Stimulated activated CD8-positive, alpha-beta memory T cell treated with anti-CD3 and anti-CD28 coated beads, Interleukin-4, amount 100 ng/mL, for 1 hour (primary cell): ENCODE measurements around the gene PPIE.
A peak's percentile ranks its signal among the peaks of the same experiment; 100 is the strongest.

Experiments
- DNase-seq, 2 donors: peaks; one replicate each; pipeline ENCODE4 v3.0.0-alpha.2; 2020; ENCODE audit warnings: low read depth in 2 of 2, low spot score in 1 of 2

Gene PPIE

DNA sequence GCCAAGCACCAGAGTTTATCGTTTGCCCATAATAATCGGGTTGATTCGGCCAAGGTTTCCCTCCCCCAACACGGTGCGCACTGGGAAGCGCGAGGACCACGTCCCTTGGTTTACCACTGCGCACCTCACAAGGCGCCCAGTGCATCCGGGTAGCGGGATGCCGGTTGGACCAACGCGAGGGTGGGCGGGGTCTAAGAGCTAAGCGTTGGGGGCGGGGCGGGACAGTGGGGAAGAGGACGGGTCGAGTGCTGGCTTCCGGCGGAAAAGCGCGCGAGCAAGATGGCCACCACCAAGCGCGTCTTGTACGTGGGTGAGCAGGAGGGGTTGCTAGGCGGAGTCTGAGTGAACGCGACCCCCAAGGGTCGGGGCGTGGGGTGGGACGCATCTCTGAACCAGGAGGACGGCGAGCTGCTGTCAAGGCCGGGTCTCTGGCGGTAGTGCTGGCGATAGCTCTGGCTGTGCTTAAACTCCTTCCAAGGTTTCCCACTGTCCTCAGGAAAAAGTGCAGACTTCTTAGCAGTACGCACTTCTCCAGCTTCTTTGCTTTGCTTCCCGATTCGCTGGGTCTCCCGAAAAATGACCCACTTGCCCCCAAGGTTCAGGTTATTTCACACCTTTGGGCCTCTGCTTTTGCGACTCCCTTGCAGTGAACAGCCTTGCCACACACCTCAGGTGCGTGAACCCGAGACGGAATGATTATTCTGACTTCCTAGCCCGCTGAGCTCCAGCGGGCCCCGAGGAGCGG lies at the start of gene PPIE:
Gene PPIE, plus strand, starts transcription at position 261 of the 745 bp plus-strand sequence. Its CDS starts 19 bp downstream, at position 280.
- peak; percentile 89 to 92 for DNase-seq

DNA sequence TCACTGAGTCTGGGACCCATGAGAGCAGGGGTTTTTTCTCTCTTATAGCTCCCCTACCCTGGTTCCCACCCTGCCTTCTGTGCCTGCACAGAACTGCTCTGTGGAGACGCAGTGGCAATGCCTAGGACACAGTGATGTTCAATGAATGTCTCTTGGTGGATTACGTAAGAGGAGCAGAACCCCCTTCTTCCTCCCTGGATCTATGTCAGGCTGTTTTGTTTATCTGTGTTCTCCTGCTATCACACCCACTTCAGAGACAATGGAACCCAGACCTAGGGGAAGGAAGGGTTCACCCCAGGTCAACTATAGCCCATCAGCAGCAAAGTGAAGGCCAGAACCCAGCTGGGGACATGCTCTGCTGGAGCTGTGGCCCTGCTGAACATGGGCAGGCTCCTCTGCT lies 49.5 kb upstream of the PPIE start:
- no peak for DNase-seq

- no peak for DNase-seq
These were observed 49.0 kb upstream of the PPIE start for GRCh38 chr1:39689635-39690034.

DNA sequence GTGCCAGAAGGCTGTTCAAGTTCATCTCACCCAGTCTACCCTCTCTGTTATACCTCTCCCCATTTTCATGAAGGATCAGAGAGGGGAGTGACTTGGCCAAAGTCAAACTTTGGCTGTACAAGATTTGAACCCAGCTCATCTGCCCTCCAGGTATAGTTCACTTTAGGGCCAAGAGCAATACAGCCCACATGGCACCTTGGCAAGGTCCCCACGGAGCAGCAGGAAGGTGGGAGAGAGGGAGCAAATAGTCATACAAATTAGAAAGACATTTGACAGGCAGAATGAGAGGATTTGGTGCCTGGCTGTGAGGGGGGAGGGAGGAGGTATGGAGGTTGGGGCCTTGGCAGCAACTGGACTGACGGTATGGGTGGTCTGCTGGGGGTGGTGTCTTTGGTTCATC lies 48.5 kb upstream of the PPIE start:
- no peak for DNase-seq

GRCh38 chr1:39690794-39691382 lies 47.8 kb upstream of the PPIE start:
- no peak for DNase-seq

- DNase-seq: peak; percentile 61 to 86
These were observed 47.1 kb upstream of the PPIE start, which contains the start of gene HPCAL4 for GRCh38 chr1:39691383-39692151. Gene HPCAL4 (minus strand): TSS chr1:39691433. CDS start chr1:39684603, 6,830 bp downstream.

DNA sequence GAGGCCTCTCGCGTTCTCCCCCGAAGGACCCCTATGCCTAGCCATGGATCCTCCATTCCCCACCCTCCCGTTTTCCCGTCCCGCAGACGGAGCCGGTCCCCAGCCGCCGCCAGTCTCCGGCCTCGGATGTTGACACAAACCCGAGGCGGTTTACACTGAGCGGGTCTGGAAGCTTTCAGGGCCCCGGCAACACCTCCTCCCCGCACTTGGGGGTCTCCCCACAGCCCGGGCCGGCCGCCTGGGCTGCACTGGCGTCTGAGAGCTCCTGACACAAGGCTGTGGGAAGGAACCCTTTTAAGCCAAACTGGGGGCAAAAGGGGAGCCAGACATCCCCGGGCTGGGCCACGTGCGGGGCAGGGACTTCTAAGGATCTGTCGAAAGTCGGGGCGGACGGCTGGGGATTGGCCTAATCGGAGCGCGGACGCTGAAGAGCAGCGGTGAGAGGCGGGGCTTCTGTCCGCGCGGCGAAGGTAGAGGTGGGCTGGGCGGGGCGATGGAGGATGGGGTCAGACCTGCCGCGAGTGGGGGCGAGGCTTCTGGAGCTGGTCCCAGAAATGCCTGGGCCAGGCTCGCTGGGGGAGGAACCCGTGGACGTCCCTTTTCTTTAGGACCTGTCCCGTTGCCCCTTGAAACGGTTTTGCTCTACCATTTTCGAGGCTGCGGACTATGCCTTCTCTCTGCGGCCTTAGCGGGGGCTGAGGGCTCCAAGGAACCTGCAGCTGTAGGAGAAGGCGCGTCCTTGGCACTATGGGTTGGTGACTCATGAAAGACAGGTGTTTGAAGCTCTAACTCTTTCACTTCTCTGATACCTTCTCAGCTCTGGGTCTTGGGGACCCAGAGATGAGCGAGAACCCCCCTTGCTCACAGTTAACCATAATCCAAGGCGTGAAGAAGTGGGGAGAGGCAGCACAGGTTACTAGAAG lies 46.3 kb upstream of the PPIE start:
- no peak for DNase-seq

DNA sequence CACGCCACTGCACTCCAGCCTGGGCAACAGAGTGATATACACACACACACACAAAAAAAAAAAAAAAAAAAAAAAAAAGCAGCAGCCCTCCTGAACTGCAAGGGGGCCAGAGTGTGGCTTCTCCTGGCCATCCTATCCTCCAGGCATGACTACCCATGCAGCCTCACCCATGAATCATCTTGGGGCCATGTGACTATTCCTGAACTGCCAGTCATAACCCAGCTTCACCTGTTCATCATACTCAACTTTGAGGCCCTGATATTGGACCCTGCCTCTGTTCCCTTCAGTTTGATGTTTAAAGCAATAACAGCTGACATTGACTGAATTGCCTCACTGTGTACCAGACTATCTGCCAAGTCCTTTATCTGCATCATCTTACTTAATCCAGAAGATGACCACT lies 44.7 kb upstream of the PPIE start:
- no peak for DNase-seq

GRCh38 chr1:39695016-39695415 lies 43.7 kb upstream of the PPIE start:
- DNase-seq: no peak

DNA sequence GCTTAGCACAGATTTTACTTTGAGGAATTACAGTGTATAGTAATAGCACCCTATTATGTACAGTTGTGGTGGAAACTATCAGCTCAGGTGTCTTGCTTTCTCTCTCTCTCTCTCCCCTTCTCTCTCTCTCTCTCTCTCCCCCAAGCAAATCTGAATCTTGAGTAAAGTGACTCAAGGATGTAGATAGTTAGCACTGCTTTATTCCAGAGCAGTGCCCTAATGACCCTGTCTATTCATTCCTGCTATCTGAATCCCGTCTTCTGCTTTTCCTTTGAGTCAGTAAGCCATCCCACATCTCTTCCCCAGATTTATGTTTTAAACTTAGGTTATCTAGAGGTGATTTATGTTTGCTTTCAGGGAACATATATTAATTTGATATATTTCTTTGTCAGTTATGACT lies 42.2 kb upstream of the PPIE start:
- DNase-seq: no peak

DNA sequence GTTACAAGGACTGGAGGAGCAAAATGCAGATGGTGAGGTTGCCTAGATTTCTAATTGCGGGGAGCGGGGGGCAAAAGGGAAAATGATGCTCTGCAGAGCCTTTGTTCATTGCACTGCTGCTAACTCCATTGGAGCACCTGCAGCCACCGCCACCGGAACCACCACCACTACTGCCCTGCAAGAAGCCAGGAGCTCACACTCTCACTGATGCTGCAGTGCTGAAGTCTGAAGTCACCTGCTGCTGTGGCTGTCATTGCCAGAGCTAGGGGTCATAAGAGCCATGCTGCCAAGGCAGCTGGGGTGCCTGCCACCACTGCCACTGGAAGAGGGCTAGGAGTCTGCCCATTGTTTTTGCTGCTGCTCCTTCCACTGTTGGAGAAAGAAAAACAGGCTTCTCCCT lies 40.1 kb upstream of the PPIE start:
- no peak for DNase-seq

DNA sequence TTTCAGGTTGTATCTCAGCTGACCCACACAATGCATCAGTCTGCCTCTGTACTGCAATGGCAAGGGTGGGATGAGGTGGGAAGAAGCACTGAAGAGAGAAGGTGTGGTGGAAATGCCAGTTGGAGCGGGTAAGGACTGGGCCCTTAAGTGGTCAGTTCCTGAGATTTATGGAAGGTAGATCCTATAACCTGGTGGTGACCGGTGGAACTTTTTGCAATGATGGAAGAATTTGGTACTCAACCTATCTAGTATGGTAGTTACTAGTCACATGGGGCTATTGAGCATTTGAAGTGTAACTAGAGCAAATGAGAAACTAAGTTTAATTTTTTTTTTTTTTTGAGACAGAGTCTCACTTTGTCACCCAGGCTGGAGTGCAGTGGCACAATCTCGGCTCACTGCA lies 39.3 kb upstream of the PPIE start:
- no peak for DNase-seq

- DNase-seq: no peak
These were observed 38.3 kb upstream of the PPIE start for GRCh38 chr1:39700348-39700747.

DNA sequence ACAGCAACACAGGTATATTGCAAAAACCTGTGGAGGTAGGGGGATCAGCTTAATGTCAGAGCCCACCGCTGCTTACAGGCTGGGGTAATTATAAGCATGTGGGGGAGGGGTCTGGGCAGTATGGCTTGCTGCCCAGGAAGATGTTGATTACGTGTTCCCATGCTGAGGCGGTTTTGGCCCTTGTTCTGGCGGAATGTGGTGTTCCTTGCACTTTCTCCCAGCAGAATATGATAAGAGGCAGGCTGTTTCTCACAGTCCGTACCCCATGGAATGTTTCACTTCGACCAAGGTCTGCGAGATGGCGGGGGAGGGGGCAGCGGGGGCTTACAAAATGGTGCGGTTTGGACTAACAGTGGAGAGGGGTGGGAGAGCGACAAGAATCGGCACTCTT lies 37.6 kb upstream of the PPIE start:
- DNase-seq: no peak

DNA sequence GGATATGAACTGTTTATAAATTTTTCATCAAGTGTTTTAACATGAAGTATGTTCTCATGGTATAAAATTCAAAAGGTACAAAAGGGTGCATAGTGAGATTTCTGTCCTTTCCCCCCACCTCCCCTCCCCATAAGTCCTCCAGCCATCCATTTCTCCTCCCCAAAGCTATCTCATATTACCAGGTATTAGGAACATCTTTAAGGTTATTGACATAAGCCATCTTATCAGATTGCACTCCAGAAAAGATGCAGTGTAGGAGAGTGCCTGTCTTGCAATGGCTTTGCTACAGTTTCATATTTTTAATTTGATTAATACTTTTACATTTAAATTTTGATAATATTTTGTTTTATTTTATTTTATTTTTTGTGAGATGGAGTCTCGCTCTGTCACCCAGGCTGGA lies 33.9 kb upstream of the PPIE start:
- DNase-seq: no peak

GRCh38 chr1:39707506-39707905 lies 31.2 kb upstream of the PPIE start:
- DNase-seq: no peak

DNA sequence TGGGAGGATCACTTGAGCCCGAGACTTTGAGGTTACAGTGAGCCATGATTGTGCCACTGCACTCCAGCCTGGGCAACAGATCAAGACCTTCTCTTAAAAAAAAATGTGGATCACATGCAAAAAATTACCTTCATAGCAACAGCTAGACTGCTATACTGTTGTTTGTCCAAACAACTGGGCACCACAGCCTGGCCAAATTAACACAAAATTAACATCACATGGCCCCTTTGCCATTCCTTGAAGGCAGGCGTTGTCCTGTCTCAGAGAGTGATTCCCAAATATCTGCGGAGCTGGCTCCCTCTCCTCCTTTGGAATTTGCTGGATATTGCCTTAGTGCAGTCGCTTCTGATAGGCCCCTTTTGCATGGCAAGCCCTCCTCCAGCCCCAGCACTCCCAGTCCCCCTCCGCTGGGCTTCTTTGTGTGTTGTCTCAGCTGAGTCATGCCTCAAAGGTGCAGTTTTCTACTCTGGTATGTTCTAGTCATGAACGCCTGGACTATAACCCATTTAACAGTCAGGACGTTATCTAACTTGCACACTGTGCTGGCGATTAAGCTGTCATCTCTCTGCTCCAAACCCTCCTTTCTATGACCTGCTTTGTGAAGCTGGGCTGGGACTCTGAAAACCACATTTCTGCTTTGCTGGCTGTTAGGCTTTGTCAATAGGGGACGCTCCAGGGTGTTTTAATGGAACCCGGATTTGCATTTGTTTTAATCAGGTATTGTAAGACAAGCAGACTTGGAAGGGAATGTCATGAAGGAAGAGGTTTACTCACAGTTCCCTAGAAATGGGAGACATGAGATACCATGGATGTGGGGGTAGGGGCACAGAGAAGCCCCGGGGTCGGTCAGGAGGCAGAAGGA lies 27.3 kb upstream of the PPIE start:
- no peak for DNase-seq

DNA sequence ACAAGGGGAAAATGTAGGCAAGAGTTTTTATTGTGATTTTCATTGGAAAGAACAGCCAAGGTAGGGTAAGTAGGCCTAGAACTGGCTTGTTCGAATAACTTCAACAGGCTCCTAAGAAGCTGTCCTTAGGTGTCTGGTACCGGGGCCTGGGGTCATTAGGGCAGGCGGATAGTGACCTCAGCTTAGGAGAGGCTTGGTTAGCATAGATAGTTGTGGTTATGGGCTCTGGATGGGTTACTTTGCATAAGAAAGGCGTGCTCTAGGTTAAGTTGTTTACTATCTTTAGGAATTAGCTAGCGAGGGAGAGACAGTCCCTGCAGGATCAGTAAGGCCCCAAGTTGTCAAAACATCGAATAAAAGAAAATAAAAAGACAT lies 26.7 kb upstream of the PPIE start:
- no peak for DNase-seq

DNA sequence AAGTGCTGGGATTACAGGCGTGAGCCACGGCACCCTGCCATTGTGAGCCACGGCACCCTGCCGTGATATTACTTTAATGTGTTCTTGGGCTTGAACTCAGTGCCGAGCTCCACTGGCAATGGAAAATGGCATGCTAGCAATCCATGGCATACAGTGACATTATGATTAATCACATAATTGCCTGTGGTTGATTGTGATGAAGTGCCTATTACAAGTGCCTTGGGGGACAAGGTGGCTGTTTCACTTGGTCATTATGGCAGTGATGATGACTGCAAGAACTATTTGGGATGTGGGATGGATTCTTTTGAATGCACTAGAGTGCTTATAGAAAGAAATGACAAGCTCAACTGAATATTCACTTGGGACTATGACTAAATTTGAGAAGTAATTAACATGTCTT lies 25.1 kb upstream of the PPIE start:
- no peak for DNase-seq

DNA sequence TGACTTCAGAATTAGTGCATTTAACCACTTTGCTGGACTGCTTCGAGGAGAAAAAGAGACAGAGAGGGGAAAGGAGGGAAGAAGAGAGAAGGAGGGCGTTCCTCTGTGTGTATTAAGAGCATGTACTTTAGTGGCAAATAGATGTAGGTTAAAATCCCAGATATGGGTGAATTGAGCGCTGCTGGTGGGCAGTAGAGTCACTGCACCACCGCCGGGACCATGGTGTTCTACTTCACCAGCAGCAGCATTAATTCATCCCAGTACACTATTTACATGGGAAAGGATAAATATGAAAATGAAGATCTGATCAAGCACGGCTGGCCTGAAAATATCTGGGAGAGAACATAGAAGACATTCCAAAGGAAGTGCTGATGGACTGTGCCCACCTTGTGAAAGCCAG lies 20.9 kb upstream of the PPIE start:
- DNase-seq: no peak
